ENCODE measurements around the gene UBE2E3. TPM values are rescaled to one million over a fixed set of nuclear protein-coding genes. Genes with fewer than 3 reads are reported as not detected.
A peak's percentile ranks its signal among the peaks of the same experiment; 100 is the strongest.

Gene UBE2E3
- total RNA-seq, 6 experiments from 2014 or later, result 21.0 to 45.5 (median 31.0) TPM

- H3K27ac ChIP-seq, result peak overlapping the region; percentile 9 to 73 (median 43)
- WGBS (ENCODE audit: insufficient coverage, low coverage, low lambda C conversion rate, missing lambda C conversion rate), result 0% methylated on average over 39 of the region's 81 CpGs
- H3K9me3 ChIP-seq, result no peaks in the 10 kb centered on the region
- intact Hi-C loops (cut with DNase I), result no loop called here
- ATAC-seq, result peak in 3 of 4 donors; percentile 6 to 18 (median 9)
- H3K36me3 ChIP-seq, result no peaks in the 10 kb centered on the region
- H3K27me3 ChIP-seq, result no peaks in the 10 kb centered on the region
- DNase-seq, result peak in 2 of 3 donors; percentile 37 to 55
- TF ChIP-seq CTCF (IDR thresholded peaks at IDR 0.05) (no peak), POLR2A (IDR thresholded peaks at IDR 0.05) (no peak)
- H3K4me1 ChIP-seq, result peaks cover 0 to 22% (median 16%) of the 10 kb centered on the region in 4 donors
- H3K4me3 ChIP-seq, result peak overlapping the region; percentile 54 to 69 (median 59)
These were observed 822 bp downstream of the UBE2E3 start for GRCh38 chr2:180980943-180981911.

GRCh38 chr2:180983468-180984242 is 3.2 kb downstream of the UBE2E3 start:
- Histone ChIP-seq H3K36me3 (no peaks in the 10 kb centered on the region), H3K9me3 (no peaks in the 10 kb centered on the region), H3K27me3 (no peaks in the 10 kb centered on the region), H3K4me3 (peak overlapping the region in 1 of 3 donors; percentile 3), H3K27ac (peak overlapping the region in 2 of 3 donors; percentile 50 to 63), H3K4me1 (peaks cover 0 to 22% (median 16%) of the 10 kb centered on the region in 4 donors)
- intact Hi-C loops (cut with DNase I), result no loop called here
- peak; percentile 6 to 38 (median 36) for TF ChIP-seq CTCF (IDR thresholded peaks at IDR 0.05)
- no peak for TF ChIP-seq POLR2A (IDR thresholded peaks at IDR 0.05)
- peak; percentile 48 to 63 (median 60) for ATAC-seq
- DNase-seq, result peak in 1 of 3 donors; percentile 56

GRCh38 chr2:180985771-180986395 is 5.5 kb downstream of the UBE2E3 start:
- Histone ChIP-seq H3K27me3 (no peaks in the 10 kb centered on the region), H3K36me3 (no peaks in the 10 kb centered on the region), H3K4me3 (no peak overlapping the region), H3K9me3 (no peaks in the 10 kb centered on the region), H3K27ac (no peak overlapping the region), H3K4me1 (peaks cover 0 to 22% (median 16%) of the 10 kb centered on the region in 4 donors)
- TF ChIP-seq POLR2A (IDR thresholded peaks at IDR 0.05) (no peak), CTCF (IDR thresholded peaks at IDR 0.05) (no peak)
- DNase-seq, result no peak
- intact Hi-C loops (cut with DNase I), result no loop called here
- WGBS (ENCODE audit: insufficient coverage, low coverage, low lambda C conversion rate, missing lambda C conversion rate), result 63% methylated on average over 2 of the region's 2 CpGs
- no peak for ATAC-seq

- WGBS (ENCODE audit: insufficient coverage, low coverage, low lambda C conversion rate, missing lambda C conversion rate), result 87% methylated on average over 2 of the region's 2 CpGs
- DNase-seq (no peak), ATAC-seq (no peak)
- Histone ChIP-seq H3K36me3 (no peaks in the 10 kb centered on the region), H3K9me3 (no peaks in the 10 kb centered on the region), H3K4me3 (no peak overlapping the region), H3K4me1 (peaks cover 0 to 20% (median 16%) of the 10 kb centered on the region in 4 donors), H3K27ac (no peak overlapping the region), H3K27me3 (no peaks in the 10 kb centered on the region)
- intact Hi-C loops (cut with DNase I), result no loop called here
- TF ChIP-seq POLR2A (IDR thresholded peaks at IDR 0.05) (no peak), CTCF (IDR thresholded peaks at IDR 0.05) (no peak)
These were observed 6.7 kb downstream of the UBE2E3 start for GRCh38 chr2:180987146-180987545.
